H1 (cell line): ENCODE data around the gene NPC2.

Experiments used
- CHD1 ChIP-seq: IDR thresholded peaks from 2 replicates; pipeline ENCODE4 v1.6.1; 2012; ENCODE audit warnings: low read depth, low read length, improper control_type of control experiment
- JUN ChIP-seq: IDR thresholded peaks from 2 replicates; pipeline ENCODE4 v1.6.1; 2011; ENCODE audit warnings: low read depth, mild to moderate bottlenecking, improper control_type of control experiment, low read length
- PHF8 ChIP-seq: fragments of 200-600 bp; sonication (generic); conservative IDR thresholded peaks from 2 replicates; pipeline ENCODE4 v1.7.1; 2012; ENCODE audit warnings: low read depth, mild to moderate bottlenecking, inconsistent platforms, low read length, moderate library complexity
- POLR2A ChIP-seq, 2 experiments: IDR thresholded peaks; 1 replicate in 1 of 2; 2 replicates in 1 of 2; pipeline ENCODE4 v1.6.1; 2011; ENCODE audit warnings: low read depth in 2 of 2, low read length in 2 of 2, mild to moderate bottlenecking in 2 of 2; ENCODE audit errors: control extremely low read depth in 1 of 2
- POU5F1 ChIP-seq: IDR thresholded peaks from 2 replicates; pipeline ENCODE4 v1.6.1; 2011; ENCODE audit warnings: low read depth, mild to moderate bottlenecking, low read length, moderate library complexity
- SIX5 ChIP-seq: IDR thresholded peaks from 2 replicates; pipeline ENCODE4 v1.6.1; 2011; ENCODE audit warnings: mild to moderate bottlenecking, low read depth, low read length
- TBP ChIP-seq: IDR thresholded peaks from 2 replicates; pipeline ENCODE4 v1.6.1; 2011; ENCODE audit warnings: low read depth, low read length, improper control_type of control experiment
- YY1 ChIP-seq: IDR thresholded peaks from 2 replicates; pipeline ENCODE4 v1.6.1; 2011; ENCODE audit warnings: low read depth, mild to moderate bottlenecking, low read length
- ZNF274 ChIP-seq: IDR thresholded peaks from 2 replicates; pipeline ENCODE4 v1.7.0; 2012; ENCODE audit warnings: low read length, borderline replicate concordance; ENCODE audit errors: extremely low read depth
- TF ChIP-seq, protein P1 (sequence below), 3 experiments: IDR thresholded peaks; 1 replicate in 2 of 3; 2 replicates in 1 of 3; pipeline versions ENCODE4 v1.5.1 to v1.6.1; 2011; ENCODE audit warnings: low read length in 3 of 3, mild to moderate bottlenecking in 3 of 3, inconsistent platforms in 2 of 3, low read depth in 1 of 3, moderate library complexity in 1 of 3; ENCODE audit not compliant: insufficient read depth in 1 of 3; ENCODE audit errors: control extremely low read depth in 1 of 3

DNA sequence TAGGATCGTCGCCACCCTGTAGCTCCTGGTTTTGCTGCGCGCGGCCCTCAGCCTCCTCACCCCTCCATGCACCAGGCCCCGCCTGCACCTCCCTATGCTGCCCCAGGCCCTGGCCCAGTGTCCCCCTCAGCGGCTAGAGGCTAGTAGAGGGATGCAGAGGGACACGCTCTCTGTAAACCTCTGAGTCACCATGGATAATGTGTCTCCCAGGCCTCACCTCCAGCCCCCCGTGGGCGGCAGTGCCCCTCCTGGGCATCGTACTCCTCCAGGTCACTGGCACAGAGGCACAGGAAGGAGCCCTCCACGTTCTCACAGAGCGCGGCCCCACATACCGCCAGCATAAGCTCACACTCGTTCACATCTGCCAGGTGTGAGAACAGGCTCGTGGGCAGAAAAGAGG lies 12.7 kb upstream of the NPC2 start:
- TF ChIP-seq CHD1 (no peak), YY1 (no peak), POU5F1 (no peak), POLR2A (IDR thresholded peaks at IDR 0.05; ENCODE audit: control extremely low read depth in 1 of 2, low read depth in 2 of 2, low read length in 2 of 2) (no peak), TBP (no peak), JUN (no peak), PHF8 (no peak), SIX5 (no peak), ZNF274 (no peak)
- TF ChIP-seq, protein P1, sequence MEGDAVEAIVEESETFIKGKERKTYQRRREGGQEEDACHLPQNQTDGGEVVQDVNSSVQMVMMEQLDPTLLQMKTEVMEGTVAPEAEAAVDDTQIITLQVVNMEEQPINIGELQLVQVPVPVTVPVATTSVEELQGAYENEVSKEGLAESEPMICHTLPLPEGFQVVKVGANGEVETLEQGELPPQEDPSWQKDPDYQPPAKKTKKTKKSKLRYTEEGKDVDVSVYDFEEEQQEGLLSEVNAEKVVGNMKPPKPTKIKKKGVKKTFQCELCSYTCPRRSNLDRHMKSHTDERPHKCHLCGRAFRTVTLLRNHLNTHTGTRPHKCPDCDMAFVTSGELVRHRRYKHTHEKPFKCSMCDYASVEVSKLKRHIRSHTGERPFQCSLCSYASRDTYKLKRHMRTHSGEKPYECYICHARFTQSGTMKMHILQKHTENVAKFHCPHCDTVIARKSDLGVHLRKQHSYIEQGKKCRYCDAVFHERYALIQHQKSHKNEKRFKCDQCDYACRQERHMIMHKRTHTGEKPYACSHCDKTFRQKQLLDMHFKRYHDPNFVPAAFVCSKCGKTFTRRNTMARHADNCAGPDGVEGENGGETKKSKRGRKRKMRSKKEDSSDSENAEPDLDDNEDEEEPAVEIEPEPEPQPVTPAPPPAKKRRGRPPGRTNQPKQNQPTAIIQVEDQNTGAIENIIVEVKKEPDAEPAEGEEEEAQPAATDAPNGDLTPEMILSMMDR (IDR thresholded peaks at IDR 0.05; ENCODE audit: control extremely low read depth in 1 of 3, insufficient read depth in 1 of 3, low read depth in 1 of 3, low read length in 3 of 3), result no peak
